HepG2 (cell line): Measurements from ENCODE around the gene RARS2. TPM values are rescaled to one million over a fixed set of nuclear protein-coding genes. Genes with fewer than 3 reads are reported as not detected.

ENCODE experiments used
- CEBPB ChIP-seq: IDR thresholded peaks from 2 replicates; pipeline ENCODE4 v1.6.1; 2011; ENCODE audit warnings: low read depth, low read length, improper control_type of control experiment, borderline replicate concordance
- CENPX ChIP-seq: sonication (generic); formaldehyde crosslinking; IDR thresholded peaks from 2 replicates; pipeline ENCODE4 v1.9.0; 2021; ENCODE audit warnings: mild to moderate bottlenecking, missing genetic modification reagents, moderate library complexity
- FOSL2 ChIP-seq: sonication (generic); formaldehyde crosslinking; IDR thresholded peaks from 2 replicates; pipeline ENCODE4 v1.4.0; 2020; ENCODE audit warnings: missing genetic modification reagents
- GFI1 ChIP-seq: sonication (generic); formaldehyde crosslinking; IDR thresholded peaks from 2 replicates; pipeline ENCODE4 v1.5.0; 2020; ENCODE audit warnings: missing genetic modification reagents, mild to moderate bottlenecking, borderline replicate concordance
- HDAC2 ChIP-seq: sonication (generic); formaldehyde crosslinking; IDR thresholded peaks from 2 replicates; pipeline ENCODE4 v1.4.0; 2020; ENCODE audit warnings: missing genetic modification reagents
- KLF16 ChIP-seq, 2 experiments: sonication (generic) in 1 of 2; formaldehyde crosslinking in 1 of 2; IDR thresholded peaks; 2 replicates each; pipeline versions ENCODE4 v1.6.1 to v1.8.0; 2016 to 2023; ENCODE audit warnings: missing genetic modification reagents in 2 of 2, missing compliant biosample characterization in 1 of 2
- MXI1 ChIP-seq: IDR thresholded peaks from 3 replicates; pipeline ENCODE4 v1.6.1; 2012; ENCODE audit warnings: low read depth, low read length, inconsistent platforms, borderline replicate concordance
- RAD21 ChIP-seq: fragments of 450-650 bp; formaldehyde crosslinking; IDR thresholded peaks from 2 replicates; pipeline ENCODE4 v1.5.0; 2020; ENCODE audit warnings: mild to moderate bottlenecking
- REPIN1 ChIP-seq: sonication (generic); formaldehyde crosslinking; IDR thresholded peaks from 2 replicates; pipeline ENCODE4 v1.8.0; 2022; ENCODE audit warnings: missing genetic modification reagents, low read depth, mild to moderate bottlenecking, borderline replicate concordance
- TARDBP ChIP-seq: sonication (generic); formaldehyde crosslinking; IDR thresholded peaks from 2 replicates; pipeline ENCODE4 v1.8.0; 2022; ENCODE audit warnings: mild to moderate bottlenecking, missing genetic modification reagents
- ZMYM3 ChIP-seq: sonication (generic); formaldehyde crosslinking; IDR thresholded peaks from 2 replicates; pipeline ENCODE4 v1.5.1; 2020; ENCODE audit warnings: mild to moderate bottlenecking, missing genetic modification reagents
- ZNF142 ChIP-seq: sonication (generic); formaldehyde crosslinking; IDR thresholded peaks from 2 replicates; pipeline ENCODE4 v1.4.0; 2020; ENCODE audit warnings: missing genetic modification reagents
- ZNF234 ChIP-seq: sonication (generic); formaldehyde crosslinking; conservative IDR thresholded peaks from 2 replicates; pipeline ENCODE4 v1.5.1; 2020; ENCODE audit warnings: mild to moderate bottlenecking, missing genetic modification reagents
- ZNF275 ChIP-seq: sonication (generic); formaldehyde crosslinking; IDR thresholded peaks from 2 replicates; pipeline ENCODE4 v1.8.0; 2022; ENCODE audit warnings: missing genetic modification reagents, mild to moderate bottlenecking, inconsistent platforms, borderline replicate concordance
- ZNF589 ChIP-seq: sonication (generic); formaldehyde crosslinking; conservative IDR thresholded peaks from 2 replicates; pipeline ENCODE4 v1.8.0; 2022; ENCODE audit warnings: mild to moderate bottlenecking, moderate library complexity, missing genetic modification reagents
- ZNF792 ChIP-seq: IDR thresholded peaks from 2 replicates; pipeline ENCODE4 v1.6.1; 2016
- polyA plus RNA-seq, 8 experiments: library from polyadenylated mRNA; depleted of rRNA in 3 of 8; stranded (reverse) in 7 of 8; unstranded in 1 of 8; fragments of >200 nt; fragmentation: Illumina TruSeq in 4 of 8; extraction: Trizol in 4 of 8; gene quantifications; 2 replicates each; pipeline versions ENCODE4 v1.2.1 to v1.2.3, GENCODE V29; 2011 to 2016; ENCODE audit warnings: low read depth in 4 of 8, missing spikeins in 1 of 8, mixed read lengths in 1 of 8; ENCODE audit not compliant: insufficient read depth in 1 of 8
- total RNA-seq, 5 experiments: library from RNA; depleted of rRNA; stranded (reverse); fragments of >200 nt; fragmentation: Illumina TruSeq; extraction: Trizol; gene quantifications; 2 replicates each; pipeline ENCODE4 v1.2.3, GENCODE V29; 2016; ENCODE audit warnings: low read depth in 1 of 5
- TF ChIP-seq, protein P1 (sequence below): sonication (generic); formaldehyde crosslinking; IDR thresholded peaks from 2 replicates; pipeline ENCODE4 v1.4.0; 2020; ENCODE audit warnings: missing genetic modification reagents
- TF ChIP-seq, protein P2 (sequence below): sonication (generic); formaldehyde crosslinking; IDR thresholded peaks from 2 replicates; pipeline ENCODE4 v1.4.0; 2020; ENCODE audit warnings: missing genetic modification reagents, mild to moderate bottlenecking, borderline replicate concordance

Gene RARS2
- total and polyA plus RNA-seq, 2 of the 13 experiments (the other 11 are each of a cell fraction or from before 2014, with no cell fraction given): 23.4 to 80.1 TPM

- no peak for TF ChIP-seq ZNF142 (CRISPR knock-in tag)
- TF ChIP-seq KLF16 (CRISPR knock-in tag; IDR thresholded peaks at IDR 0.05): peak in 1 of 2 experiments; percentile 25; a peak in 1 of 4 replicates
- peak; percentile 83 for TF ChIP-seq HDAC2 (CRISPR knock-in tag)
- TF ChIP-seq, protein P1, sequence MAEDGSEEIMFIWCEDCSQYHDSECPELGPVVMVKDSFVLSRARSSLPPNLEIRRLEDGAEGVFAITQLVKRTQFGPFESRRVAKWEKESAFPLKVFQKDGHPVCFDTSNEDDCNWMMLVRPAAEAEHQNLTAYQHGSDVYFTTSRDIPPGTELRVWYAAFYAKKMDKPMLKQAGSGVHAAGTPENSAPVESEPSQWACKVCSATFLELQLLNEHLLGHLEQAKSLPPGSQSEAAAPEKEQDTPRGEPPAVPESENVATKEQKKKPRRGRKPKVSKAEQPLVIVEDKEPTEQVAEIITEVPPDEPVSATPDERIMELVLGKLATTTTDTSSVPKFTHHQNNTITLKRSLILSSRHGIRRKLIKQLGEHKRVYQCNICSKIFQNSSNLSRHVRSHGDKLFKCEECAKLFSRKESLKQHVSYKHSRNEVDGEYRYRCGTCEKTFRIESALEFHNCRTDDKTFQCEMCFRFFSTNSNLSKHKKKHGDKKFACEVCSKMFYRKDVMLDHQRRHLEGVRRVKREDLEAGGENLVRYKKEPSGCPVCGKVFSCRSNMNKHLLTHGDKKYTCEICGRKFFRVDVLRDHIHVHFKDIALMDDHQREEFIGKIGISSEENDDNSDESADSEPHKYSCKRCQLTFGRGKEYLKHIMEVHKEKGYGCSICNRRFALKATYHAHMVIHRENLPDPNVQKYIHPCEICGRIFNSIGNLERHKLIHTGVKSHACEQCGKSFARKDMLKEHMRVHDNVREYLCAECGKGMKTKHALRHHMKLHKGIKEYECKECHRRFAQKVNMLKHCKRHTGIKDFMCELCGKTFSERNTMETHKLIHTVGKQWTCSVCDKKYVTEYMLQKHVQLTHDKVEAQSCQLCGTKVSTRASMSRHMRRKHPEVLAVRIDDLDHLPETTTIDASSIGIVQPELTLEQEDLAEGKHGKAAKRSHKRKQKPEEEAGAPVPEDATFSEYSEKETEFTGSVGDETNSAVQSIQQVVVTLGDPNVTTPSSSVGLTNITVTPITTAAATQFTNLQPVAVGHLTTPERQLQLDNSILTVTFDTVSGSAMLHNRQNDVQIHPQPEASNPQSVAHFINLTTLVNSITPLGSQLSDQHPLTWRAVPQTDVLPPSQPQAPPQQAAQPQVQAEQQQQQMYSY (CRISPR knock-in tag): no peak
- TF ChIP-seq ZNF792 (CRISPR knock-in tag): no peak; the same call in 1 of the 2 replicates
- TF ChIP-seq ZNF275: no peak
- TF ChIP-seq MXI1: no peak
- peak; percentile 32; the same call in 1 of the 2 replicates for TF ChIP-seq REPIN1 (CRISPR knock-in tag)
- TF ChIP-seq CENPX (CRISPR knock-in tag): no peak
- TF ChIP-seq RAD21: no peak
- TF ChIP-seq ZNF234 (CRISPR knock-in tag): no peak
- TF ChIP-seq FOSL2 (CRISPR knock-in tag): peak; percentile 56
- TF ChIP-seq, protein P2, sequence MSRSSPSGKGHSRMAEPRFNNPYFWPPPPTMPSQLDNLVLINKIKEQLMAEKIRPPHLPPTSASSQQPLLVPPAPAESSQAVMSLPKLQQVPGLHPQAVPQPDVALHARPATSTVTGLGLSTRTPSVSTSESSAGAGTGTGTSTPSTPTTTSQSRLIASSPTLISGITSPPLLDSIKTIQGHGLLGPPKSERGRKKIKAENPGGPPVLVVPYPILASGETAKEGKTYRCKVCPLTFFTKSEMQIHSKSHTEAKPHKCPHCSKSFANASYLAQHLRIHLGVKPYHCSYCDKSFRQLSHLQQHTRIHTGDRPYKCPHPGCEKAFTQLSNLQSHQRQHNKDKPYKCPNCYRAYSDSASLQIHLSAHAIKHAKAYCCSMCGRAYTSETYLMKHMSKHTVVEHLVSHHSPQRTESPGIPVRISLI: peak; percentile 72; the same call in 1 of the 2 replicates
- TF ChIP-seq GFI1 (CRISPR knock-in tag): peak; percentile 78
- no peak for TF ChIP-seq ZNF589 (CRISPR knock-in tag)
- TF ChIP-seq TARDBP (CRISPR knock-in tag): peak; percentile 70; the same call in 1 of the 2 replicates
- peak; percentile 73 for TF ChIP-seq CEBPB
- TF ChIP-seq ZMYM3: 0 out of 2 replicates have a peak, but pooled peaks have one; percentile 37
Measured at GRCh38 chr6:87534377-87535047, 55.3 kb downstream of the RARS2 start (continued).
